HepG2 (cell line): ENCODE measurements around the gene EIF5. TPM values are rescaled to one million over a fixed set of nuclear protein-coding genes. Genes with fewer than 3 reads are reported as not detected.

Experiments
- AGO1 ChIP-seq: fragments of 200-400 bp; formaldehyde crosslinking; IDR thresholded peaks from 2 replicates; pipeline ENCODE4 v1.6.1; 2017; ENCODE audit warnings: mild to moderate bottlenecking, low read depth, low read length, moderate library complexity; ENCODE audit not compliant: poor library complexity, severe bottlenecking
- BCL3 ChIP-seq: sonication (generic); formaldehyde crosslinking; IDR thresholded peaks from 2 replicates; pipeline ENCODE4 v1.5.1; 2020; ENCODE audit warnings: mild to moderate bottlenecking, missing genetic modification reagents, moderate library complexity
- CHCHD3 ChIP-seq: sonication (generic); formaldehyde crosslinking; IDR thresholded peaks from 2 replicates; pipeline ENCODE4 v1.8.0; 2022; ENCODE audit warnings: mild to moderate bottlenecking, missing genetic modification reagents, moderate library complexity
- E2F5 ChIP-seq: sonication (generic); formaldehyde crosslinking; conservative IDR thresholded peaks from 2 replicates; pipeline ENCODE4 v1.4.0; 2020; ENCODE audit warnings: missing genetic modification reagents
- ELF1 ChIP-seq: sonication (generic); formaldehyde crosslinking; IDR thresholded peaks from 2 replicates; pipeline ENCODE4 v1.4.0; 2020; ENCODE audit warnings: missing genetic modification reagents
- GABPB1 ChIP-seq: IDR thresholded peaks from 2 replicates; pipeline ENCODE4 v1.6.1; 2016; ENCODE audit warnings: mild to moderate bottlenecking, missing genetic modification reagents, moderate library complexity, missing compliant biosample characterization
- GATAD1 ChIP-seq: IDR thresholded peaks from 2 replicates; pipeline ENCODE4 v1.6.1; 2016; ENCODE audit warnings: missing genetic modification reagents, missing compliant biosample characterization
- HIVEP1 ChIP-seq: sonication (generic); formaldehyde crosslinking; IDR thresholded peaks from 2 replicates; pipeline ENCODE4 v1.4.0; 2020; ENCODE audit warnings: mild to moderate bottlenecking, missing genetic modification reagents
- HMG20B ChIP-seq: conservative IDR thresholded peaks from 2 replicates; pipeline ENCODE4 v1.6.1; 2016; ENCODE audit warnings: missing genetic modification reagents, missing compliant biosample characterization
- HNF4G ChIP-seq, 2 experiments: sonication (generic) in 1 of 2; formaldehyde crosslinking in 1 of 2; IDR thresholded peaks; 2 replicates each; pipeline versions ENCODE4 v1.4.0 to v1.6.1; 2011 to 2020; ENCODE audit warnings: borderline replicate concordance in 2 of 2, low read depth in 2 of 2, mild to moderate bottlenecking in 2 of 2, low read length in 1 of 2, missing genetic modification reagents in 1 of 2, moderate library complexity in 1 of 2
- MIER2 ChIP-seq: IDR thresholded peaks from 2 replicates; pipeline ENCODE4 v1.6.1; 2016; ENCODE audit warnings: missing biosample characterization, missing genetic modification reagents
- MIER3 ChIP-seq: IDR thresholded peaks from 2 replicates; pipeline ENCODE4 v1.6.1; 2016; ENCODE audit warnings: missing compliant biosample characterization, borderline replicate concordance
- MIXL1 ChIP-seq: IDR thresholded peaks from 2 replicates; pipeline ENCODE4 v1.6.1; 2016
- RAD51 ChIP-seq: fragments of 450-650 bp; IDR thresholded peaks from 2 replicates; pipeline ENCODE4 v1.6.1; 2016; ENCODE audit warnings: borderline replicate concordance
- RFXAP ChIP-seq: sonication (generic); formaldehyde crosslinking; IDR thresholded peaks from 2 replicates; pipeline ENCODE4 v1.4.0; 2020; ENCODE audit warnings: missing genetic modification reagents, borderline replicate concordance
- SALL1 ChIP-seq: sonication (generic); formaldehyde crosslinking; IDR thresholded peaks from 2 replicates; pipeline ENCODE4 v1.8.0; 2022; ENCODE audit warnings: mild to moderate bottlenecking, missing genetic modification reagents
- SIN3B ChIP-seq: fragments of 150-350 bp; IDR thresholded peaks from 2 replicates; pipeline ENCODE4 v1.6.1; 2014; ENCODE audit warnings: low read length
- ZBTB4 ChIP-seq: sonication (generic); formaldehyde crosslinking; IDR thresholded peaks from 2 replicates; pipeline ENCODE4 v1.4.0; 2020; ENCODE audit warnings: missing genetic modification reagents, mild to moderate bottlenecking, borderline replicate concordance
- ZNF138 ChIP-seq: sonication (generic); formaldehyde crosslinking; IDR thresholded peaks from 2 replicates; pipeline ENCODE4 v1.5.0; 2020; ENCODE audit warnings: mild to moderate bottlenecking, low read depth, missing genetic modification reagents
- ZNF329 ChIP-seq: sonication (generic); formaldehyde crosslinking; IDR thresholded peaks from 2 replicates; pipeline ENCODE4 v1.9.0; 2021; ENCODE audit warnings: low read depth, mild to moderate bottlenecking, missing genetic modification reagents
- ZNF430 ChIP-seq: sonication (generic); formaldehyde crosslinking; IDR thresholded peaks from 2 replicates; pipeline ENCODE4 v1.9.0; 2021; ENCODE audit warnings: mild to moderate bottlenecking, missing genetic modification reagents
- ZNF776 ChIP-seq: sonication (generic); formaldehyde crosslinking; IDR thresholded peaks from 2 replicates; pipeline ENCODE4 v1.4.0; 2020; ENCODE audit warnings: mild to moderate bottlenecking, missing genetic modification reagents
- ZNF782 ChIP-seq: sonication (generic); formaldehyde crosslinking; IDR thresholded peaks from 2 replicates; pipeline ENCODE4 v1.4.0; 2020; ENCODE audit warnings: missing genetic modification reagents, mild to moderate bottlenecking, borderline replicate concordance
- polyA plus RNA-seq, 8 experiments: library from polyadenylated mRNA; depleted of rRNA in 3 of 8; stranded (reverse) in 7 of 8; unstranded in 1 of 8; fragments of >200 nt; fragmentation: Illumina TruSeq in 4 of 8; extraction: Trizol in 4 of 8; gene quantifications; 2 replicates each; pipeline versions ENCODE4 v1.2.1 to v1.2.3, GENCODE V29; 2011 to 2016; ENCODE audit warnings: low read depth in 4 of 8, missing spikeins in 1 of 8, mixed read lengths in 1 of 8; ENCODE audit not compliant: insufficient read depth in 1 of 8
- total RNA-seq, 5 experiments: library from RNA; depleted of rRNA; stranded (reverse); fragments of >200 nt; fragmentation: Illumina TruSeq; extraction: Trizol; gene quantifications; 2 replicates each; pipeline ENCODE4 v1.2.3, GENCODE V29; 2016; ENCODE audit warnings: low read depth in 1 of 5

Gene EIF5
- total and polyA plus RNA-seq, 2 of the 13 experiments (the other 11 are each of a cell fraction or from before 2014, with no cell fraction given) = 189 to 281 TPM

GRCh38 chr14:103385152-103385928 is 51.3 kb downstream of the EIF5 start, which contains the start of gene MARK3 (continued):
- TF ChIP-seq ZBTB4 (0 out of 2 replicates have a peak, but pooled peaks have one; percentile 45), ELF1 (CRISPR knock-in tag) (0 out of 2 replicates have a peak, but pooled peaks have one; percentile 28), RAD51 (no peak), ZNF776 (CRISPR knock-in tag) (no peak), SALL1 (CRISPR knock-in tag) (peak; percentile 64), MIXL1 (CRISPR knock-in tag) (0 out of 2 replicates have a peak, but pooled peaks have one; percentile 24), SIN3B (0 out of 2 replicates have a peak, but pooled peaks have one; percentile 51), E2F5 (CRISPR knock-in tag) (0 out of 2 replicates have a peak, but pooled peaks have one; percentile 34), HIVEP1 (CRISPR knock-in tag) (peak; percentile 48; the same call in 1 of the 2 replicates), HNF4G (IDR thresholded peaks at IDR 0.05; ENCODE audit: borderline replicate concordance, low read depth, low read length) (no peak), HNF4G (CRISPR knock-in tag; IDR thresholded peaks at IDR 0.05; ENCODE audit: borderline replicate concordance, low read depth) (peak; percentile 53), CHCHD3 (CRISPR knock-in tag) (peak; percentile 52; the same call in 1 of the 2 replicates), ZNF782 (CRISPR knock-in tag) (no peak; the same call in 1 of the 2 replicates), RFXAP (CRISPR knock-in tag) (peak; percentile 100), BCL3 (CRISPR knock-in tag) (0 out of 2 replicates have a peak, but pooled peaks have one; percentile 22), GABPB1 (CRISPR knock-in tag) (peak; percentile 98), MIER3 (CRISPR knock-in tag) (peak; percentile 32; the same call in 1 of the 2 replicates), ZNF138 (CRISPR knock-in tag) (0 out of 2 replicates have a peak, but pooled peaks have one; percentile 32), ZNF329 (CRISPR knock-in tag) (no peak), HMG20B (no peak), AGO1 (no peak), ZNF430 (CRISPR knock-in tag) (peak; percentile 25; the same call in 1 of the 2 replicates), MIER2 (CRISPR knock-in tag) (no peak), GATAD1 (CRISPR knock-in tag) (peak; percentile 84)
